Measurements from ENCODE around the gene NCCRP1. TPM values are rescaled to one million over a fixed set of nuclear protein-coding genes. Genes with fewer than 3 reads are reported as not detected.

NCCRP1 gene
- total RNA-seq, 1 donor from 2014 or later, result 1.9 TPM

GRCh38 chr19:39171479-39172465 lies 25.0 kb upstream of the NCCRP1 start:
- DNase-seq (ENCODE audit: low spot score), result no peak
- no peak overlapping the region for H3K9ac ChIP-seq
- peaks cover 3% of the 10 kb centered on the region for H3K79me2 ChIP-seq (ENCODE audit: low read depth)
- no peak overlapping the region for H3K27ac ChIP-seq
- H3F3A ChIP-seq (ENCODE audit: low read depth), result no peaks in the 10 kb centered on the region
- Mint-ChIP-seq H3K27ac (no peak overlapping the region), H3K27me3 (ENCODE audit: insufficient read depth, low read depth) (no peaks in the 10 kb centered on the region), H3K4me1 (peaks cover 4% of the 10 kb centered on the region), H3K4me3 (no peak overlapping the region), H3K36me3 (peaks cover 4% of the 10 kb centered on the region), H3K9me3 (no peaks in the 10 kb centered on the region)
- H3K27me3 ChIP-seq, result no peaks in the 10 kb centered on the region
- no peaks in the 10 kb centered on the region for H3K36me3 ChIP-seq
- H2AFZ ChIP-seq (replicated peaks), result no peak overlapping the region
- H3K4me2 ChIP-seq, result no peak overlapping the region
- peaks cover 22% of the 10 kb centered on the region for H4K20me1 ChIP-seq (ENCODE audit: low read depth)
- H3K9me3 ChIP-seq (ENCODE audit: low read depth), result no peaks in the 10 kb centered on the region
- TF ChIP-seq EZH2 (IDR thresholded peaks at IDR 0.05) (no peak), CTCF (IDR thresholded peaks at IDR 0.05) (no peak), EZH2phosphoT487 (IDR thresholded peaks at IDR 0.05) (no peak)
- no peak overlapping the region for H3K4me3 ChIP-seq
- H3K4me1 ChIP-seq, result peaks cover 7% of the 10 kb centered on the region

GRCh38 chr19:39172700-39173501 lies 23.9 kb upstream of the NCCRP1 start:
- TF ChIP-seq EZH2 (IDR thresholded peaks at IDR 0.05), result no peak
- TF ChIP-seq CTCF (IDR thresholded peaks at IDR 0.05), result no peak
- TF ChIP-seq EZH2phosphoT487 (IDR thresholded peaks at IDR 0.05), result no peak
- no peak for DNase-seq (ENCODE audit: low spot score)
- no peaks in the 10 kb centered on the region for H3K27me3 Mint-ChIP-seq (ENCODE audit: insufficient read depth, low read depth)
- Histone ChIP-seq H3K79me2 (ENCODE audit: low read depth) (no peaks in the 10 kb centered on the region), H3K4me2 (no peak overlapping the region), H3F3A (ENCODE audit: low read depth) (no peaks in the 10 kb centered on the region), H3K9ac (no peak overlapping the region), H2AFZ (replicated peaks) (no peak overlapping the region), H3K27me3 (no peaks in the 10 kb centered on the region), H3K4me3 (no peak overlapping the region), H3K27ac (no peak overlapping the region), H3K9me3 (ENCODE audit: low read depth) (no peaks in the 10 kb centered on the region), H3K36me3 (no peaks in the 10 kb centered on the region), H4K20me1 (ENCODE audit: low read depth) (peaks cover 11% of the 10 kb centered on the region), H3K4me1 (no peaks in the 10 kb centered on the region)
- H3K27ac Mint-ChIP-seq, result no peak overlapping the region
- peaks cover 4% of the 10 kb centered on the region for H3K36me3 Mint-ChIP-seq
- H3K9me3 Mint-ChIP-seq, result no peaks in the 10 kb centered on the region
- no peak overlapping the region for H3K4me3 Mint-ChIP-seq
- peaks cover 4% of the 10 kb centered on the region for H3K4me1 Mint-ChIP-seq

GRCh38 chr19:39173502-39173991 lies 23.2 kb upstream of the NCCRP1 start:
- Mint-ChIP-seq H3K27me3 (ENCODE audit: insufficient read depth, low read depth) (no peaks in the 10 kb centered on the region), H3K4me1 (peaks cover 2% of the 10 kb centered on the region), H3K4me3 (no peak overlapping the region), H3K9me3 (no peaks in the 10 kb centered on the region), H3K27ac (no peak overlapping the region), H3K36me3 (peaks cover 4% of the 10 kb centered on the region)
- Histone ChIP-seq H3F3A (ENCODE audit: low read depth) (no peaks in the 10 kb centered on the region), H3K9me3 (ENCODE audit: low read depth) (no peaks in the 10 kb centered on the region), H4K20me1 (ENCODE audit: low read depth) (peaks cover 4% of the 10 kb centered on the region), H3K4me1 (no peaks in the 10 kb centered on the region), H3K27ac (no peak overlapping the region), H3K79me2 (ENCODE audit: low read depth) (no peaks in the 10 kb centered on the region), H3K9ac (no peak overlapping the region), H2AFZ (replicated peaks) (no peak overlapping the region), H3K4me3 (no peak overlapping the region), H3K4me2 (no peak overlapping the region), H3K27me3 (no peaks in the 10 kb centered on the region), H3K36me3 (no peaks in the 10 kb centered on the region)
- TF ChIP-seq EZH2phosphoT487 (IDR thresholded peaks at IDR 0.05) (no peak), CTCF (IDR thresholded peaks at IDR 0.05) (no peak), EZH2 (IDR thresholded peaks at IDR 0.05) (no peak)
- DNase-seq (ENCODE audit: low spot score), result no peak
